Stimulated activated naive CD8-positive, alpha-beta T cell treated with anti-CD3 and anti-CD28 coated beads, Interleukin-15, amount 100 ng/mL, for 72 hours (primary cell): ENCODE results near the gene FAM193A.
"Not testable (repeated sequence)": the region's sequence is repeated elsewhere in the genome, so short reads cannot be mapped to it uniquely, and the experiment has no call there.

Experiments used
- ATAC-seq: fragments of 150-1000 bp; cut with Tn5 transposase; 2 replicates; pipeline ENCODE4 v1.10.0; 2021; ENCODE audit warnings: mild to moderate bottlenecking, moderate library complexity
- DNase-seq, 2 donors: peaks; one replicate each; pipeline ENCODE4 v3.0.0; 2021 to 2022
- H3K27ac Mint-ChIP-seq, 2 donors: one replicate each; pipeline ENCODE4 v1.8.0; 2022; ENCODE audit warnings: mild to moderate bottlenecking in 2 of 2, mixed read lengths in 2 of 2, moderate library complexity in 2 of 2
- H3K27me3 Mint-ChIP-seq: one replicate; pipeline ENCODE4 v1.8.0; 2022; ENCODE audit warnings: mixed read lengths
- H3K4me1 Mint-ChIP-seq: one replicate; pipeline ENCODE4 v1.8.0; 2022; ENCODE audit warnings: mild to moderate bottlenecking, mixed read lengths
- H3K4me3 Mint-ChIP-seq, 2 donors: one replicate each; pipeline ENCODE4 v1.8.0; 2022; ENCODE audit warnings: mild to moderate bottlenecking in 2 of 2, mixed read lengths in 2 of 2, moderate library complexity in 1 of 2
- H3K9me3 Mint-ChIP-seq, 2 donors: one replicate each; pipeline ENCODE4 v1.8.0; 2022; ENCODE audit warnings: mixed read lengths in 2 of 2

The FAM193A gene

DNA sequence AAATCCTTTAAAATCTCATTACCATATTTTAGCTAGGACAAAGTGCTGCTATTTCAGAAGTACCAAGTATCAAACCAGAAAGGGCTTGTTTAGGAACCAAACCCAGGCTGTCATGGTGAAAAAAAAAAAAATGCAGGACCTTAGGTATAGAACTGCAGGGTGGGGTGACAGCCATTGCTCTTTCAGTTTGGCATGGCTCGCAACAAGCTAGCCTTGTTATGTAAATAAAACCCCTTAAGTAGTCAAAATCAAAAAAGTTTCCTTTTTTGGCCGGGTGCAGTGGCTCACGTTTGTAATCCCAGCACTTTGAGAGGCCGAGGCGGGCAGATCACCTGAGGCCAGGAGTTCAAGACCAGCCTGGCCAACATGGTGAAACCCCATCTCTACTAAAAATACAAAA, 244.2 kb downstream of the FAM193A start:
- Mint-ChIP-seq H3K9me3 (peaks cover 8 to 40% of the 10 kb centered on the region in 2 donors), H3K4me1 (peaks cover 18% of the 10 kb centered on the region)
- not testable (repeated sequence) for H3K27ac Mint-ChIP-seq, H3K27me3 Mint-ChIP-seq, DNase-seq, ATAC-seq, H3K4me3 Mint-ChIP-seq

DNA sequence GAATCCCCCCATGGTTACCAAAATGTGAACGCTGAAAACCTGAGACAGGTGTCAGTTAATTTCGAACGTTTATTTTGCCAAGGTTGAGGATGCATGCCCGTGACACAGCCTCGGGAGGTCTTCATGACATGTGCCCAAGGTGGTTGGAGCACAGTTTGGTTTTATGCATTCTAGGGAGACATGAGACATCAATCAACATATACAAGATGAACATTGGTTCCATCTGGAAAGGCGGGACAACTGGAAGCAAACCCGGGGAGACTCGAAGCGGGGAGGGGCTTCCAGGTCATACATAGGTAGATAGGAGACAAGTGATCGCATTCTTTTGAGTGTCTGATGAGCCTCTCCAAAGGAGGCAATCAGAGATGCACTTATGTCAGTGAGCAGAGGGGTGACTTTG, 245.5 kb downstream of the FAM193A start:
- H3K9me3 Mint-ChIP-seq, result peaks cover 8 to 40% of the 10 kb centered on the region in 2 donors
- DNase-seq (no peak), ATAC-seq (no peak)
- H3K27ac Mint-ChIP-seq, result no peak overlapping the region
- H3K4me1 Mint-ChIP-seq, result peaks cover 31% of the 10 kb centered on the region
- H3K27me3 Mint-ChIP-seq, result no peaks in the 10 kb centered on the region
- no peak overlapping the region for H3K4me3 Mint-ChIP-seq
